ENCODE data around the gene ACSL1. TPM values are rescaled to one million over a fixed set of nuclear protein-coding genes. Genes with fewer than 3 reads are reported as not detected.

ACSL1 gene
- total and polyA plus RNA-seq, 8 donors: 18.5 to 270 (median 26.4) TPM

DNA sequence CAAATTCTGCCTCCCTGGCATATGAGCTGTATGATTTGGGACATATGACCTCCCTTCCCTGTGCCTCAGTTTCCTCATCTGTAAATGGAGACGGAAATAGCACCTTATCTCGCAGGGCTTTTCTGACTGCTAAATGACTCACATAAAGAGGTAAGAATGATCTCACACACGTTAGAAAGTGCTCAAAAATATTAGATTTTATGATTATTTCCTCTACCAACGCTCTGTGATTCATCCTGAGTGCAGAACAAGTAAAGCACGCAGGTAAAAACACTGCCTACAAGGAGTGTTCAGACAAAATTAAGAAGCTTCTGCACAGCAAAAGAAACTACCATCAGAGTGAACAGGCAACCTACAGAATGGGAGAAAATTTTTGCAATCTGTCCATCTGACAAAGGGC lies 21.1 kb downstream of the ACSL1 start:
- H3K36me3 ChIP-seq: peaks cover 0 to 36% of the 10 kb centered on the region in 2 donors
- TF ChIP-seq, protein P1, sequence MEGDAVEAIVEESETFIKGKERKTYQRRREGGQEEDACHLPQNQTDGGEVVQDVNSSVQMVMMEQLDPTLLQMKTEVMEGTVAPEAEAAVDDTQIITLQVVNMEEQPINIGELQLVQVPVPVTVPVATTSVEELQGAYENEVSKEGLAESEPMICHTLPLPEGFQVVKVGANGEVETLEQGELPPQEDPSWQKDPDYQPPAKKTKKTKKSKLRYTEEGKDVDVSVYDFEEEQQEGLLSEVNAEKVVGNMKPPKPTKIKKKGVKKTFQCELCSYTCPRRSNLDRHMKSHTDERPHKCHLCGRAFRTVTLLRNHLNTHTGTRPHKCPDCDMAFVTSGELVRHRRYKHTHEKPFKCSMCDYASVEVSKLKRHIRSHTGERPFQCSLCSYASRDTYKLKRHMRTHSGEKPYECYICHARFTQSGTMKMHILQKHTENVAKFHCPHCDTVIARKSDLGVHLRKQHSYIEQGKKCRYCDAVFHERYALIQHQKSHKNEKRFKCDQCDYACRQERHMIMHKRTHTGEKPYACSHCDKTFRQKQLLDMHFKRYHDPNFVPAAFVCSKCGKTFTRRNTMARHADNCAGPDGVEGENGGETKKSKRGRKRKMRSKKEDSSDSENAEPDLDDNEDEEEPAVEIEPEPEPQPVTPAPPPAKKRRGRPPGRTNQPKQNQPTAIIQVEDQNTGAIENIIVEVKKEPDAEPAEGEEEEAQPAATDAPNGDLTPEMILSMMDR (IDR thresholded peaks at IDR 0.05): no peak
- peaks cover 15 to 84% of the 10 kb centered on the region in 2 donors for H3K4me1 ChIP-seq
- H3K27ac ChIP-seq: peak overlapping the region; percentile 28 to 63
- peak overlapping the region in 1 of 2 donors; percentile 33 for H3K4me3 ChIP-seq
- intact Hi-C loops (cut with DNase I): no loop called here
- DNase-seq (no peak), ATAC-seq (no peak)
- H3K9me3 ChIP-seq: no peaks in the 10 kb centered on the region
- no peaks in the 10 kb centered on the region for H3K27me3 ChIP-seq

DNA sequence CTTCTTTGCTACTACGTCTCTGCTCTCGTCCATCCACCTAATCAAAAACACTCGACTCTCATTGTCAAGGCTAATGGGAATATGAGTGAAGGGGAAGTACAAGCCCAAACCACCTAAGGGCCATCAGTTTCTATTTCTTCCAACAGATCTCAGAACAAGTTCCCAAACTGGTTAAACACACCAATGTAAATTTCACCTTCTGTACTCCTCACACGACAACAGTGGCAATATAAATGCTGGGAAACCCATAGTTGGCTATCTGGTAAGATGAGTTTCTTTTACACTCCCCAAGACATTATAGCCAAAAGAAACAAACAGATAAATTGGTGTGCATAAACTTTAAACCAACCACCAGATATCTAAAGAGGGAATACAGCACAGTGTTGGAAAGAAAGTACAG lies 21.9 kb downstream of the ACSL1 start:
- DNase-seq: no peak
- intact Hi-C loops (cut with DNase I): no loop called here
- no peaks in the 10 kb centered on the region for H3K9me3 ChIP-seq
- TF ChIP-seq, protein P1 (IDR thresholded peaks at IDR 0.05): no peak
- peak overlapping the region; percentile 8 to 33 for H3K4me3 ChIP-seq
- no peaks in the 10 kb centered on the region for H3K27me3 ChIP-seq
- peak overlapping the region in 1 of 2 donors; percentile 28 for H3K27ac ChIP-seq
- peaks cover 0 to 44% of the 10 kb centered on the region in 2 donors for H3K36me3 ChIP-seq
- peaks cover 15 to 82% of the 10 kb centered on the region in 2 donors for H3K4me1 ChIP-seq
- ATAC-seq: no peak

DNA sequence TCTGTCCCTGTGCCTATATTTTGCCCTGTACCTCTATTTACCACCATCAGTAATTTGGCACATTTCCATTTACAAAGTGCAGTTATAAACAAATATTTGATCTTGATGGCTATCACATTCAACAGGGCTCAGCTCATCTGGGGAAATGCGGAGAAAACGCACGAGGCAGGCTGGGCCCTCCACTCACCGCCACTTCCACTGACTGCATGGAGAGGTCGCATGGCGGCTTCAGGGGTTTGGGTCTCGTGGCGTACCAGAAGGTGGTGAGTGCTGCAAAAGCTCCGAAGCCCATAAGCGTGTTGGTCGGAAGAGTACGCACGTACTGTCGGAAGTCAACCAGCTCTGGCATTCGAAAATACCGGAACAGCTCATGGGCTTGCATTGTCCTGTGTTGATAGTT lies 22.6 kb downstream of the ACSL1 start:
- Histone ChIP-seq H3K27ac (no peak overlapping the region), H3K27me3 (no peaks in the 10 kb centered on the region), H3K36me3 (peaks cover 0 to 51% of the 10 kb centered on the region in 2 donors), H3K4me3 (peak overlapping the region in 1 of 2 donors; percentile 33), H3K9me3 (no peaks in the 10 kb centered on the region), H3K4me1 (peaks cover 10 to 82% of the 10 kb centered on the region in 2 donors)
- TF ChIP-seq, protein P1 (IDR thresholded peaks at IDR 0.05): no peak
- DNase-seq (no peak), ATAC-seq (no peak)
- intact Hi-C loops (cut with DNase I): no loop called here

DNA sequence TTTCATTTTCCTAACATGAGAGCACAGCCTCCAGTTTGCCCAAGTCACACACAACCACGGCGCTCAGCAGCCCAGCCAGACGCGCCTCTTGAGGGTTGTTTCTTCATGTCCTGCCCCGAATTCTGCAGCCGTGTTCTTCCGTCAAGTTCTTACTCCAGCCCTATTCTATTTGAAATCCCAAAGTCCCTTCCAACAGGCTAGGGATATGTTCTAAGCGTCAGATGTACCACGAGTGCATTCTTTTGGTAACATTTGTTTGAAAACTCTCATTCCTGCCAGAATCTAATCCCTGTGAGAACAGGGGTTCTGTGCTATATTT lies 23.1 kb downstream of the ACSL1 start:
- peak overlapping the region in 1 of 2 donors; percentile 28 for H3K27ac ChIP-seq
- ATAC-seq: no peak

DNA sequence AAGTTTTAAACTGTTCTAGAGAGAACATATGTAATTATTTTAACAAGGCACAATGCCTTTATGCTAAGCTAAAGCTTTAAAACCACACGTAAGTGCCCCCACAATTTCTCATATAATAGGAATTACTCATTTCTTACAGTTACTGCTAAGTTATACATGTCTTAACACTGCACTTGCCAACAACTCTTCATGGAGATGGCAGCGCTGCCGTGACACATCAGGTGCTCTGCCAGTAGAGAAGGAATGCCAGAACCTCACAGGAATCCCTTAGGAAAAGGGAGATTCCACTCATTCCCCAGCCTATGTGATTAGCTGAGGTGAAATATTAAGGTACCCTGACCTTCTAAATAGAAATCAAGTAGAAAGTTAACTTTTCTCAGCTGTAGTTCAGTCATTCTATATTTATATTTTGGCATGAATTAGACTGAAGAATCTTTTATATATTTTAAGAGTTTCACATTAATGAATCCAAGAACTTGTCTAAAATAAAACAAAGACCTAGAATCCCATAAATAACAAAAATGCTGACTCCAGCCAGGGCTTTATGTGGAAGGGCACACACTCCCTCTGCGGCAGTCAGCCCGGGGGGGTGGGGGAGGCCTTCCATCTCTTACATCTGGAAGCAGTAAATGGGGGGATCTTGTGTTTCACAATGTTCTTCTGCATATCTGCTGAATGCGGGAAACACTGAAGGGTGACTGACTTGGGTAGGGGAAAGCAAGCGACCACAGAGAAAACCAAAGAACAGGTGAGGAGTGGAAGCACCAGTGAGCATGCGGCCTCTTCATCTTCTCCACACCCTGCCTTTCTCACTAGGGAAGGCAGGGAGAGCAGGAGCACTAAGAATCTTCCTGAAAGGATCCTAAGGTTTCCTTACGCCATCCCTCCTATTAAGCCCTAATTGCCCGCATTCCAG lies 23.7 kb downstream of the ACSL1 start:
- DNase-seq: no peak
- peaks cover 0 to 62% of the 10 kb centered on the region in 2 donors for H3K36me3 ChIP-seq
- no peaks in the 10 kb centered on the region for H3K27me3 ChIP-seq
- TF ChIP-seq, protein P1 (IDR thresholded peaks at IDR 0.05): no peak
- H3K9me3 ChIP-seq: no peaks in the 10 kb centered on the region
- intact Hi-C loops (cut with DNase I): no loop called here
- peak overlapping the region in 1 of 2 donors; percentile 7 for H3K4me3 ChIP-seq
- ATAC-seq: no peak
- peaks cover 8 to 80% of the 10 kb centered on the region in 2 donors for H3K4me1 ChIP-seq
- H3K27ac ChIP-seq: peak overlapping the region in 1 of 2 donors; percentile 28

More for the DNA sequence above, 23.1 kb downstream of the ACSL1 start:
- no peaks in the 10 kb centered on the region for H3K27me3 ChIP-seq
- no peaks in the 10 kb centered on the region for H3K9me3 ChIP-seq
- intact Hi-C loops (cut with DNase I): no loop called here
- H3K36me3 ChIP-seq: peaks cover 0 to 56% of the 10 kb centered on the region in 2 donors
- TF ChIP-seq, protein P1 (IDR thresholded peaks at IDR 0.05): no peak
- H3K4me3 ChIP-seq: peak overlapping the region in 1 of 2 donors; percentile 7
- peaks cover 8 to 80% of the 10 kb centered on the region in 2 donors for H3K4me1 ChIP-seq
- no peak for DNase-seq
